Loucy (cell line): ENCODE data around the gene SCFD2.
"Not testable (repeated sequence)": the region's sequence is repeated elsewhere in the genome, so short reads cannot be mapped to it uniquely, and the experiment has no call there.

Experiments
- EZH2phosphoT487 ChIP-seq: fragments of 200-600 bp; IDR thresholded peaks from 2 replicates; pipeline ENCODE4 v1.6.1; 2018; ENCODE audit warnings: antibody characterized with exemption, mild to moderate bottlenecking, moderate library complexity, borderline replicate concordance
- TF ChIP-seq, protein P1 (sequence below): fragments of 200-600 bp; sonication (generic); conservative IDR thresholded peaks from 2 replicates; pipeline ENCODE4 v1.5.1; 2014; ENCODE audit warnings: mild to moderate bottlenecking, antibody characterized with exemption, low read length

DNA sequence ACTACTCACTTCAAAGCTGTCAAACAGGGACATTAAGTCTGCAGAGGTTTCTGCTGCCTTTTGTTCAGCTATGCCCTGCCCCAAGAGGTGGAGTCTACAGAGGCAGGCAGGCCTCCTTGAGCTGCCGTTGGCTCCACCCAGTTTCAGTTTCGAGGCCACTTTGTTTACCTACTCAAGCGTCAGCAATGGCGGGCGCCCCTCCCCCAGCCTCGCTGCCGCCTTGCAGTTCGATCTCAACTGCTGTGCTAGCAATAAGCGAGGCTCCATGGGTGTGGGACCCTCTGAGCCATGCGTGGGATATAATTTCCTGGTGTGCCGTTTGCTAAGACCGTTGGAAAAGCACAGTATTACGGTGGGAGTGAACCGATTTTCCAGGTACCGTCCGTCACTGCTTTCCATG is 146.7 kb downstream of the SCFD2 start:
- TF ChIP-seq, protein P1, sequence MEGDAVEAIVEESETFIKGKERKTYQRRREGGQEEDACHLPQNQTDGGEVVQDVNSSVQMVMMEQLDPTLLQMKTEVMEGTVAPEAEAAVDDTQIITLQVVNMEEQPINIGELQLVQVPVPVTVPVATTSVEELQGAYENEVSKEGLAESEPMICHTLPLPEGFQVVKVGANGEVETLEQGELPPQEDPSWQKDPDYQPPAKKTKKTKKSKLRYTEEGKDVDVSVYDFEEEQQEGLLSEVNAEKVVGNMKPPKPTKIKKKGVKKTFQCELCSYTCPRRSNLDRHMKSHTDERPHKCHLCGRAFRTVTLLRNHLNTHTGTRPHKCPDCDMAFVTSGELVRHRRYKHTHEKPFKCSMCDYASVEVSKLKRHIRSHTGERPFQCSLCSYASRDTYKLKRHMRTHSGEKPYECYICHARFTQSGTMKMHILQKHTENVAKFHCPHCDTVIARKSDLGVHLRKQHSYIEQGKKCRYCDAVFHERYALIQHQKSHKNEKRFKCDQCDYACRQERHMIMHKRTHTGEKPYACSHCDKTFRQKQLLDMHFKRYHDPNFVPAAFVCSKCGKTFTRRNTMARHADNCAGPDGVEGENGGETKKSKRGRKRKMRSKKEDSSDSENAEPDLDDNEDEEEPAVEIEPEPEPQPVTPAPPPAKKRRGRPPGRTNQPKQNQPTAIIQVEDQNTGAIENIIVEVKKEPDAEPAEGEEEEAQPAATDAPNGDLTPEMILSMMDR, result not testable (repeated sequence)
- not testable (repeated sequence) for TF ChIP-seq EZH2phosphoT487
